Fibroblast of skin of back (primary cell): ENCODE results near the gene ZNF417. TPM values are rescaled to one million over a fixed set of nuclear protein-coding genes. Genes with fewer than 3 reads are reported as not detected.

ENCODE experiments used
- DNase-seq: peaks from one replicate; pipeline ENCODE4 v3.0.0-alpha.2; 2013
- polyA plus RNA-seq, 2 experiments: library from polyadenylated mRNA; unstranded; fragments of 120-200 nt; gene quantifications; one replicate each; pipeline ENCODE4 v1.2.1, GENCODE V29; 2013; ENCODE audit not compliant: insufficient read length in 2 of 2

The ZNF417 gene
- polyA plus RNA-seq (2013, experiment 1 of 2; ENCODE audit: insufficient read length): 5.4 TPM
- 5.8 TPM for polyA plus RNA-seq (2013, experiment 2 of 2; ENCODE audit: insufficient read length)

DNA sequence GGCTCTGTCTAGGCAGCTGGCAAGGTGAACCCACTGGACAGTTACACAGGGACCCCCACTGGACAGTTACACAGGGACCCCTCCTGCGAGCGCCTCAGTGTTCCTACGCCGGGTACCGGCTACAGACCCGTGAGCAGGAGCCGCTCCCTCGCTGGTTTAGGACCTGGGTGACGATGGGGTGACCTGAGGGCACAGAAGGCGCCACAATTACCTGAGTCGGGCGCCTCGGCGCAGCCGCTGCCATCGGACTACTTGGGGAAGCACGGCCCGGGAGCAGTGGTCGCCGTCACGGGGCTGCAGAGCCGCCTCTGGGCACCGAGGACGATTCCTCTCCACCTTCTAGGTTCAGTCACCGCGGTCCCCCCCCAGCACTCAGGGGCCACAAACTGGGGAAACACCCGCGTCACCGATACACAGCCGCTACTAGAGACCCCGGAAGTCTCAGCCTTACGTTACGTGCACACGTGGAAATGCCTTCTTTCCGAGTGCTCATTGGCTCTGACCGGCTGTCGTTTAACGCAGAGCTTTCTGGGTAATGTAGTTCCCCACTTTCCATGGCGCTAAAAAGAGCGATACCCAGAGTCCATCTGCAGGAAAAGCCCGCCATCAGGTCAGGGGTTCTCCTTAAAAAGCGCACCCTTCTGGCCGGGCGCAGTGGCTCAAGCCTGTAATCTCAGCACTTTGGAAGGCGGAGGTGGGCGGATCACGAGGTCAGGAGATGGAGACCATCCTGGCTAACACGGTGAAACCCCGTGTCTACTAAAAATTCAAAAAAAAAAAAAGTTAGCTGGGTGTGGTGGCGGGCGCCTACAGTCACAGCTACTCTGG, at the start of gene ZNF417:
ZNF417 (minus strand) TSS at position 425 of the 828 bp plus-strand sequence; CDS start at position 244, 181 bp downstream.
- DNase-seq: peak; percentile 98

- DNase-seq: no peak
Measured at GRCh38 chr19:57964761-57965160, 48.4 kb upstream of the ZNF417 start.

GRCh38 chr19:57961785-57962184, 45.4 kb upstream of the ZNF417 start:
- DNase-seq: no peak

- no peak for DNase-seq
Measured at GRCh38 chr19:57954996-57955395, 38.6 kb upstream of the ZNF417 start.

GRCh38 chr19:57949702-57950101, 33.3 kb upstream of the ZNF417 start:
- no peak for DNase-seq

DNA sequence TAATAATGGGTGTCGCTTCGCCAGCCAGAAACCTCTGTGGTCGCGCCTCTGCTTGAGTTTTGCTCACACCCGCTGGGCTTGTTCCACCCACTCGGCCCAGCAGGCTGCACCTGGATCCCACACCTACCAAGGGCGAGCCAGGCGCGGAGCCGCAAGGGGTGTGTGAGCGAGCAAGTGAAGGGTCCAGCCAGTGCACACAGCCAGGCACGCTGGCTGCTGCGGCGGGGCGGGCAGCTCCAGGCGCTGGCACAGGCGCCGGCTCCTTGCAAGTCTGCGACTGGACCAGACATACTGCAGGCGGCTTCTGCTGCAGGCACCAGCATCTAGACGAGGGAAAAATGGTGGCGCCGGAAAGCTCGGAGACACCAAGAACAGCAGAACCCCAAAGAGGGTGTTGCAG, 32.9 kb upstream of the ZNF417 start:
- no peak for DNase-seq

- peak; percentile 97 for DNase-seq
Measured at GRCh38 chr19:57947419-57948134, 31.2 kb upstream of the ZNF417 start, which contains the start of gene ZNF256. Gene ZNF256, minus strand, starts transcription at chr19:57947706. Its CDS starts 232 bp downstream, at chr19:57947474.

GRCh38 chr19:57947088-57947418, 30.7 kb upstream of the ZNF417 start:
- no peak for DNase-seq

DNA sequence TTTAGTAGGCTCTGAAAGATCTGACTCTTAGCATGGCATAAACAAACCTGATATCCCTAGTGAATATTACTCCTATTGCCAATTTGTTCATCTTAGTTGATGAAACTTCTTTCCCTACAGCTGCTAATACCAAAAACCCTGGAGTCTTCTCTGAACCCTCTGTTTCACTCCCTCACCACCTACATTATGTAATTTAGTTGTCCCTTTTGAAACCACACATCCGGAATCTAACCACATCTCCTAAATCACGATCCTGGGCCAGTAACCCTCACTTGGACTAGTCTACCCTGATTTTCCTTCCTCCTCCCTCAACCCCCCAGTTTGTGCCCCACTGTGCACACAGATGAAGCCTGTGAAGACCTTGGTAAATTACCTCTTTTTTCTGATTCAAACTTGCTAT, 29.9 kb upstream of the ZNF417 start:
- DNase-seq: no peak

- DNase-seq: no peak
Measured at GRCh38 chr19:57941593-57941992, 25.2 kb upstream of the ZNF417 start.

DNA sequence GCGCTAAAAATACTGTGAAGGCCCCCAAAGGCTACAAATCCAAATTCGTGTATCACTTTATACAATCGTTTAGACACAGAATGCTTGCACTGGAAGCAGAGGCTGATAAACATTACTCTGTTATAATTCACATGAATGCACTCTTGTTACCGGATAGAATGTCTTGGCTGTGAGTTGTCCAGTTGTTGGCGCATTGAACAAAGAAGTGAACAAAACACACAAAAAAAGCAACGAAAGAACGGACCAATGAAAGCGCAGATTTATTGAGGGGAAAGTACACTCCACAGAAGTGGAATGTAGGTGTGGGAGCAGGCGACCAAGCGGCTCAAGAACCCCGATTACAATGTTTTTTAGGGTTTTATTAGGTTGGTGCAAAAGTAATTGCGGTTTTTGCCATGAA, 19.3 kb upstream of the ZNF417 start:
- DNase-seq: no peak

DNA sequence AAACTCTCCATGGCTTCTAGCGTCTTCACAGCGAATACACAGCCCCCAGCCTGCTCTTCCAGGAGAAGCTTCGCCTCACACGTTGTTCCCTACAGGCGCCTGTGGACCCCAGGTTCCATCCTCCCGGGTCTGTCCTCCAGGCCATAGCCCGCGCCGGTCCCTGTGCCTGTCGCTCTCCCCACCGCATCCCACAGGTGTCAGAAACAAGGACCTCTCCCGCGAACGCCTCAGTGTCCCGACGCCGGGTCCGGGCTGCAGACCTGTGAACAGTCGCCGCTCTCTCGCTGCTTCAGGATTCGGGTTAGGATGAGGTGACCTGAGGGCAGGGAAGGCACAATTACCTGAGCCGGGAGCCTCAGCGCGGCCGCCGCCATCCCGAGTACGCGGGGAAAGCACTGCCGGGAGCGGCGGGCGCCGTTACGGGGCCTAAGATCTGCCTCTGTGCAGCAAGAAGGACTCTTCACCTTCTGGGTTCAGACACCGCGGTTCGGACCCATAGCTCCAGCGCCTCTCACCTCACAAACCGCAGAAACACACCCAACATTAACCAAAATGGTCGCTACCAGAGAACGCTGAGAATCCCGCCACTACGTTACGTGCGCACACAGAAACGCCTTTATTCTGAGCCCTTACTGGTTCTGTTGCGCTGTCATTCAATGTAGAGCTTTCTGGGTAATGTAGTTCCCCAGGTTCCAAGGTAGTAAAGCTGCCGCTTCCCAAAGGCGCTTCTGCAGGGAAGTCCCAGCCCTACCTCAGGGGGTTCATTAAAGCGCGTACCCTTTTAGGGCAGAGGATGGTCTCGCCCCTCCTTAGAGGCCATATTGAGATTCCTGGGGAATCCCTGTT, 18.7 kb upstream of the ZNF417 start, which contains the start of gene ZNF418:
ZNF418 (minus strand) TSS at position 583 of the 846 bp plus-strand sequence. CDS start 1,580 bp downstream, outside the sequence.
- peak; percentile 91 for DNase-seq

DNA sequence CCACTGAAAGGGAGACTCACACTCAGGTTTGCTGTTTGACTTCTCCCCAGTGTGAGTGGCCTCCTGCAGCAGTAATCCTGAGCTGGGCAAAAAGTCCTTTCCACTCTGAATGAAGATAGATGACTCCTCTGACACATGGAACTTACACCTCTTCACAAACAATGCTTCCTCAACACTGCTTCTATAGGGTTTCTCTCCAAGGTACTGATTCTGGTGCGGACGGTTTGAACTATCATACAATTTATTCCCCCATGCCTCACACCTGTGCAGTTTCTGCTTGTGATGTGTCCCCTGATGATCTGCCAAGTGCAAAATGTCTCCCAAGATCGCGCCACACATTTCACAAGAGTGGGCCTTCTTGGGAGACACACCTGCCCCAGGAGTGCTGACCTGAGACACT, 11.2 kb upstream of the ZNF417 start:
- DNase-seq: no peak

GRCh38 chr19:57914531-57914930, 1.9 kb downstream of the ZNF417 start:
- no peak for DNase-seq

DNA sequence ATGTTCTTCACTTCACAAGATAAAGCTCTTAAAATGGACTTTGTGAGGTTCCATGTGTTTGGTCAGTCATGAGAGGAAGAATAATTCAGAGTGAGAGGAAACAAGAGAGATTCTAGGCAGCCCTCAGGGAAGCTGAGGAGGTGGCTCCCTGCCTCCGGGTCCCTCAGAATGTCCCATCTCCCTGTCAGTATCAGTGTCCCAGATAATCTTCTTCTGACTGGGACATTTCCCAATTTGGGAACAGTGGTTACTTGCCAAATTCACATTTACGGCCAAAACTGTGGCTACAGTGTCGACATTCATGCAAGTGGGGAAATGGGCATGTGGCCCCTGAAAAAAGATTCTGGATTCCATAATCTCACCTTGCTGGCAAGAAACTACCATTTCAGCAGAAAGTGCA, 9.0 kb downstream of the ZNF417 start:
- DNase-seq: no peak

GRCh38 chr19:57905258-57905657, 11.1 kb downstream of the ZNF417 start:
- no peak for DNase-seq

- no peak for DNase-seq
Measured at GRCh38 chr19:57903618-57904184, 12.7 kb downstream of the ZNF417 start.

- DNase-seq: no peak
Measured at GRCh38 chr19:57900311-57900710, 16.1 kb downstream of the ZNF417 start.

GRCh38 chr19:57890706-57891105, 25.7 kb downstream of the ZNF417 start:
- DNase-seq: peak; percentile 25

DNA sequence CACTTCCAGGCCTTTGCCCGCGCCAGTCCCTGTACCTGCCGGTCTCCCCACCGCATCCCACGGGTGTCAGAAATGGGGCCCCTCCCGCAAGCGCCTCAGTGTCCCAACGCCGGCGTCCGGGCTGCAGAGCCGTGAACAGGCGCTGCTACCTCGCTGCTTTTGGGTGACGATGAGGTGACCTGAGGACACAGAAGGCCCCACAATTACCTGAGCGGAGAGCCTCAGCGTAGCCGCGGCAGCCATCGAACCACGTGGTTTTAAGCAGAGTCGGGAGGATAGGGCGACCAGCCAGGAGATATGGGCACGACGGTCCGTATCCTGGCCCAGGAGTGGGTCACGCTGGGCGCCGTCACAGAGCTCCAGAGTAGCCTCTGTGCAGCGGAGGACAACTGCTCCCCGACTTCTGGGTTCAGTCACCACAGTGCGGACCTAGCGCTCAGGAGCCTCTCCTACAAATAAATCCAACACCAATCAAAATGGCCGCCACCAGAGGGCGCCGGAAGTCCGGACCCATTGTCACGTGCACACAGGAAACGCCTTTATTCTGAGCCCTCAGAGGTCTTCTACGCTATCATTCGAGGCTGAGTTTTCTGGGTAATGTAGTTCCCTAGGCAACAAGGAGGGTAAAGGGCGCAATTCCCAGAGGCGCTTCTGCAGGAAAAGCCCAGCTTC, 27.7 kb downstream of the ZNF417 start, which contains the start of gene ZNF814:
ZNF814 (minus strand) TSS at position 478 of the 672 bp plus-strand sequence; CDS start at position 243, 235 bp downstream.
- DNase-seq: peak; percentile 90

GRCh38 chr19:57888107-57888559, 28.3 kb downstream of the ZNF417 start:
- no peak for DNase-seq
